ENCODE measurements around the gene MYBL2. TPM values are rescaled to one million over a fixed set of nuclear protein-coding genes. Genes with fewer than 3 reads are reported as not detected.
"Not testable (repeated sequence)": the region's sequence is repeated elsewhere in the genome, so short reads cannot be mapped to it uniquely, and the experiment has no call there.

MYBL2 gene
- total RNA-seq, 1 donor from 2014 or later: 24.3 TPM

DNA sequence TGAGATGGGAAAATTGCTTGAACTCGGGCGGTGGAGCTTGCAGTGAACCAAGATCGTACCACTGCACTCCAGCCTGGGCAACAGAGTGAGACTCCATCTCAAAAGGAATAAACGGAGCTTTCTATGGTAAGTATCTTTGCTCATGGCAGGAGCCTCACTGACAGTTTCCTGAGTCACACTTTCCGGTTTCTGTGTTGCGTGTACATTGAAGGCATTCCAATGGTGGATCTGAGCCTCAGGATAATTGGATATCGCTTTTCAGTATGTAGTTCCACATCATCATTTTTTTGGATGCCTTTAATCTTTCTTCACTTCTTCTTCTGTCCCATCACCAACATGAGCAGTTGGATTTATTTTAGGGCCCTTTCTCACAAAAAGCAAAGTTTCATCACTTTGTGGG lies 88.5 kb downstream of the MYBL2 start:
- no peaks in the 10 kb centered on the region for H3K4me1 Mint-ChIP-seq
- no peak overlapping the region for H3K27ac Mint-ChIP-seq
- H3K9me3 Mint-ChIP-seq: peaks cover 3% of the 10 kb centered on the region
- peaks cover 59% of the 10 kb centered on the region for H3K27me3 Mint-ChIP-seq (ENCODE audit: low read depth)
- DNase-seq (ENCODE audit: low spot score in 2 of 2, unreplicated experiment in 2 of 2): no peak
- TF ChIP-seq, protein P1, sequence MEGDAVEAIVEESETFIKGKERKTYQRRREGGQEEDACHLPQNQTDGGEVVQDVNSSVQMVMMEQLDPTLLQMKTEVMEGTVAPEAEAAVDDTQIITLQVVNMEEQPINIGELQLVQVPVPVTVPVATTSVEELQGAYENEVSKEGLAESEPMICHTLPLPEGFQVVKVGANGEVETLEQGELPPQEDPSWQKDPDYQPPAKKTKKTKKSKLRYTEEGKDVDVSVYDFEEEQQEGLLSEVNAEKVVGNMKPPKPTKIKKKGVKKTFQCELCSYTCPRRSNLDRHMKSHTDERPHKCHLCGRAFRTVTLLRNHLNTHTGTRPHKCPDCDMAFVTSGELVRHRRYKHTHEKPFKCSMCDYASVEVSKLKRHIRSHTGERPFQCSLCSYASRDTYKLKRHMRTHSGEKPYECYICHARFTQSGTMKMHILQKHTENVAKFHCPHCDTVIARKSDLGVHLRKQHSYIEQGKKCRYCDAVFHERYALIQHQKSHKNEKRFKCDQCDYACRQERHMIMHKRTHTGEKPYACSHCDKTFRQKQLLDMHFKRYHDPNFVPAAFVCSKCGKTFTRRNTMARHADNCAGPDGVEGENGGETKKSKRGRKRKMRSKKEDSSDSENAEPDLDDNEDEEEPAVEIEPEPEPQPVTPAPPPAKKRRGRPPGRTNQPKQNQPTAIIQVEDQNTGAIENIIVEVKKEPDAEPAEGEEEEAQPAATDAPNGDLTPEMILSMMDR (IDR thresholded peaks at IDR 0.05; ENCODE audit: unreplicated experiment): no peak
- H3K36me3 Mint-ChIP-seq: no peaks in the 10 kb centered on the region
- no peak overlapping the region for H3K4me3 Mint-ChIP-seq

DNA sequence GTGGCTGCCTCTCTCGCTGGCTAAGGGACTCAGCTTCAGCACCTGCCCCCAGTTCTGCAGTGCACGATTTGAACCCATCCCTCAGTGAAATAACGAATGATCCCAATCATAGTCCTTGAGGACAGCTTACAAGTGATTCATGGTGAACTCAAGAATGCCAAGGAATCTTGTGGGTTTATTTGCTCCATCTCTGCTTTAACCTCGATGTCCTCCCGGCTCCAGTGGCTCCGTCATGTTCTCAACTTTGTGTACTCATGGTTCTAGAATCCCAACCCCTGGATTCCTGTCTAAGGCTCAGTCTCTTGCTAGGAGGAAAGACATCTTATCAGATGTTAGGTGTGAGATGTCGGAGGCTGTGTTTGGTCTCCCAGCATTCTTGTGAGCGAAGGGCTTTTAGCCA lies 88.9 kb downstream of the MYBL2 start:
- TF ChIP-seq, protein P1 (IDR thresholded peaks at IDR 0.05; ENCODE audit: unreplicated experiment): no peak
- Mint-ChIP-seq H3K9me3 (peaks cover 3% of the 10 kb centered on the region), H3K36me3 (no peaks in the 10 kb centered on the region), H3K27me3 (ENCODE audit: low read depth) (peaks cover 56% of the 10 kb centered on the region), H3K4me3 (no peak overlapping the region), H3K27ac (no peak overlapping the region), H3K4me1 (no peaks in the 10 kb centered on the region)
- no peak for DNase-seq (ENCODE audit: low spot score in 2 of 2, unreplicated experiment in 2 of 2)

DNA sequence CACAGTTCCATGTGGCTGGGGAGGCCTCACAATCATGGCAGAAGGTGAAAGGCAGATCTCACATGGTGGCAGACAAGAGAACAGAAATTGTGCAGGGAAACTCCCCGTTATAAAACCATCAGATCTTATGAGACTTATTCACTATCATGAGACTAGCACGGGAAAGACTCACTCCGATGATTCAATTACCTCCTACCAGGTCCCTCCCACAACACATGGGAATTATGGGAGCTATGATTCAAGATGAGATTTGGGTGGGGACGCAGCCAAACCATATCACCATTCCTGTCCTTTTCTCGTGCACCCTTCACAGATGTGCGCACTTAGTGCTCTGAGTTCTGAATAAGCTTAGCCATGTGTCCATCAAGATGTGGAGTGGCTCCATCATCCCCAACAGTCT lies 91.0 kb downstream of the MYBL2 start:
- DNase-seq (ENCODE audit: low spot score in 2 of 2, unreplicated experiment in 2 of 2); H3K4me3 Mint-ChIP-seq; H3K36me3 Mint-ChIP-seq; H3K4me1 Mint-ChIP-seq; H3K27ac Mint-ChIP-seq; H3K9me3 Mint-ChIP-seq: not testable (repeated sequence)
- peaks cover 36% of the 10 kb centered on the region for H3K27me3 Mint-ChIP-seq (ENCODE audit: low read depth)

DNA sequence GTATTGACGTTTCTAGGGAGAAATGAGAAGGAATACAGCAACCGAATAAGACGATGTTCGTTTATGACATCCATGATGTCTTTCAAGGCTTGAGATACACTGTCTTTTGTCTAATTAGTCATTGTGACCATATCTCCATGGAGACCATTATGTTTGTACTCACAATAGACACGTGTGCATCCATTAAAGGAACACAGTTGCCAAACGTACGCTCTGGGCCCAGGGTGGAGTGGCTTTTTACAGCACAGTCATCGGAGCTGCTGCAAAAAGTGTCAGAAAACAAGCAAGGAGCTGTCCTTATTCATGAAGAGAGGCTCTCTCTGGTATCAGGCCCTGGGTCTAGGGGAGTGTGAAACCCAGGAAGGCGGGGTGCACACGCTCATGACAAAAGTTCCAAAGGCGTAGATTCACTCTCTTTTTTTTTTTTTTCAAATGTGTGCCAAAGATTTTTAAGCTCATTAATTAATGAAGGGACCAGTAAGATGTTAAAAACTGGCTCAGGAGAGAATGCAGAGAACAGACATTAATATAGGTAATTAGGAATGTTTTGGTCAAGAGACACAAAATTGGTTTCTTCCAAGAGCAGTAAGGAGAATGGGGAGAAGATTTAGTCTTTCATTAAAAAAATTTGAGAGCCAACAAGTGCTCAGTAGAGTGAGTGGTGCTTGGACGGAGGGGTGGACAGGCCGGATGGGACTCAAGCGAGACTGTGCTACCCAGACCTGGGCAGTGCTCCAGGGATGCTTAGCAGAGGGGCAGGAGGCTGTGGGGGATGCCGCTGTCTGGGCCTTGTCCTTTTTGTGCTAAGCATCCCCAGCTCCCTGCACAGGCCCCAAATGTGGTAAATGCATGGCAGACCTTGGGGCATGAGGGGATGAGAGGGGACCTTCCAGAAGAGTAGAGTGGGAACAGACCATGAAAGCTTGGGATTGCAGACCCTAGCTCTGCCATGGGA lies 94.7 kb downstream of the MYBL2 start:
- H3K4me3 Mint-ChIP-seq: no peak overlapping the region
- H3K36me3 Mint-ChIP-seq: no peaks in the 10 kb centered on the region
- H3K27me3 Mint-ChIP-seq (ENCODE audit: low read depth): peaks cover 33% of the 10 kb centered on the region
- H3K9me3 Mint-ChIP-seq: no peaks in the 10 kb centered on the region
- peaks cover 2% of the 10 kb centered on the region for H3K4me1 Mint-ChIP-seq
- no peak overlapping the region for H3K27ac Mint-ChIP-seq
- TF ChIP-seq, protein P1 (IDR thresholded peaks at IDR 0.05; ENCODE audit: unreplicated experiment): no peak
- DNase-seq (ENCODE audit: low spot score in 2 of 2, unreplicated experiment in 2 of 2): no peak

DNA sequence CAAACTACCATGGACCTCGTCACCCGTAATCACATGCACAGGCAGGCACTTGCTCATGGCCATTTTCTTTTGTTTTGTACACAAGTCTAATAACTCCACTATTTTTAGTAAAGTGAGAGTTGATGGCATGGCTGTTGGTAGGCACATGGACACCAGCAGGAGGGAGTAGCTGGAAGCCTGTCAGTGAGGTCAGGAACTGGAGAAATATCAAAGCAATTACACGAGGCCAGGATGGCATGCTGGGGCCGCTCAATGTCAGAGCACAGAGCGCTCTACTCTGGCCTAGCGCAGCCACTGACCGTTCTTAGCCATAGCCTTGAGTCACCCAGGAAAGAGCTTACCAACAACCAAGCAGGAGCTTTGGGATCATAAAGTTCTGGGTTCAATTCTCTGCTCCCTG lies 96.0 kb downstream of the MYBL2 start:
- Mint-ChIP-seq H3K4me1 (peaks cover 2% of the 10 kb centered on the region), H3K27ac (no peak overlapping the region), H3K9me3 (no peaks in the 10 kb centered on the region), H3K27me3 (ENCODE audit: low read depth) (peaks cover 43% of the 10 kb centered on the region), H3K4me3 (no peak overlapping the region), H3K36me3 (no peaks in the 10 kb centered on the region)
- TF ChIP-seq, protein P1 (IDR thresholded peaks at IDR 0.05; ENCODE audit: unreplicated experiment): no peak
- DNase-seq (ENCODE audit: low spot score in 2 of 2, unreplicated experiment in 2 of 2): no peak

DNA sequence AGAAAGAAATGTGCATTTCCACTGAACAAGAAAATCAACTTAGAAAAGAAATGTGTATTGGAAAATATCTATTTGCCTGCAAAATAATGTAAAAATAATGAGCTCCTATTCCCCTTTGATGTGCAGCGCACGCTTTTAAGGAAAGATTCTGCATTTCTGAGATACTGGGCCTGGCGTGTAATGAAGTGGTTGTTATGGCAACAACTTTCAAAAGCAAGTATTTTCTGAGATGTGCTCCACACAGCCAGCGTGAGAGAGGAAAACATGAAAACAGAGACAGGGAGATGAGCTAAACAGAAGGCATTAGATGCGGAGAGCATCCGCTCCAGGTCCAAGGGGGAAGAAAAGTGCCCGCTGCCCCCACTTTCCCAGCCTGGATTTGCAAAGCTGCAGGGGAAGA lies 99.0 kb downstream of the MYBL2 start:
- Mint-ChIP-seq H3K36me3 (no peaks in the 10 kb centered on the region), H3K27ac (no peak overlapping the region)

More for the DNA sequence above, 99.0 kb downstream of the MYBL2 start:
- H3K4me3 Mint-ChIP-seq: no peak overlapping the region
- DNase-seq (ENCODE audit: low spot score in 2 of 2, unreplicated experiment in 2 of 2): no peak
- TF ChIP-seq, protein P1 (IDR thresholded peaks at IDR 0.05; ENCODE audit: unreplicated experiment): no peak
- H3K27me3 Mint-ChIP-seq (ENCODE audit: low read depth): peaks cover 42% of the 10 kb centered on the region
- H3K9me3 Mint-ChIP-seq: no peaks in the 10 kb centered on the region
- peaks cover 2% of the 10 kb centered on the region for H3K4me1 Mint-ChIP-seq
